ENCODE data around the gene TBXA2R. TPM values are rescaled to one million over a fixed set of nuclear protein-coding genes. Genes with fewer than 3 reads are reported as not detected.
A peak's percentile ranks its signal among the peaks of the same experiment; 100 is the strongest.
"Not testable (repeated sequence)": the region's sequence is repeated elsewhere in the genome, so short reads cannot be mapped to it uniquely, and the experiment has no call there.

The TBXA2R gene
- polyA plus RNA-seq, 1 donor (not counting 4 experiments of a cell fraction or from before 2014, with no cell fraction given): not detected

GRCh38 chr19:3572132-3572854 is 34.4 kb downstream of the TBXA2R start:
- no peak for TF ChIP-seq CTCF (optimal IDR thresholded peaks at IDR 0.05 in 1 of 3, IDR thresholded peaks at IDR 0.05 in 1 of 3, conservative IDR thresholded peaks at IDR 0.05 in 1 of 3; ENCODE audit: extremely low read depth in 1 of 3, insufficient read depth in 2 of 3, low read length in 3 of 3)
- no peak for TF ChIP-seq EZH2 (IDR thresholded peaks at IDR 0.05; ENCODE audit: low read length)
- Histone ChIP-seq H3K9ac (ENCODE audit: control insufficient read depth, extremely low read depth, insufficient read depth, low read length) (peak overlapping the region; percentile 54), H3K27ac (ENCODE audit: control insufficient read depth, insufficient read depth, low read length) (no peak overlapping the region), H3K4me2 (ENCODE audit: control insufficient read depth, extremely low read depth, insufficient read depth, low read depth, low read length) (peak overlapping the region; percentile 83), H3K4me3 (ENCODE audit: control insufficient read depth in 2 of 3, extremely low read depth in 1 of 3, insufficient read depth in 2 of 3, low read depth in 1 of 3, low read length in 3 of 3) (peak overlapping the region; percentile 44 to 97 (median 61)), H3K36me3 (ENCODE audit: control insufficient read depth in 2 of 2, extremely low read depth in 1 of 2, insufficient read depth in 2 of 2, low read length in 2 of 2) (peaks cover 2 to 3% of the 10 kb centered on the region in 2 experiments), H4K20me1 (ENCODE audit: control insufficient read depth, extremely low read depth, insufficient read depth, low read length) (no peaks in the 10 kb centered on the region), H3K9me3 (ENCODE audit: control insufficient read depth, low read depth, low read length) (no peaks in the 10 kb centered on the region), H3K9me1 (ENCODE audit: control insufficient read depth, extremely low read depth, insufficient read depth, low read length) (no peaks in the 10 kb centered on the region), H2AFZ (ENCODE audit: control insufficient read depth, low read length) (peak overlapping the region; percentile 88), H3K4me1 (ENCODE audit: control insufficient read depth, extremely low read depth, insufficient read depth, low read length) (peaks cover 22% of the 10 kb centered on the region), H3K79me2 (ENCODE audit: control insufficient read depth, insufficient read depth, low read length) (no peaks in the 10 kb centered on the region), H3K27me3 (ENCODE audit: control insufficient read depth, extremely low read depth, insufficient read depth, low read length) (no peaks in the 10 kb centered on the region)
- peak; percentile 99 for DNase-seq (ENCODE audit: low read depth, low spot score)
- dilution Hi-C loops (cut with MboI; ENCODE audit: extremely low pct_ligation_motif_present, low sequenced_read_pairs): no loop called here
- peak; percentile 97 for FAIRE-seq

- Histone ChIP-seq H4K20me1 (ENCODE audit: control insufficient read depth, extremely low read depth, insufficient read depth, low read length) (no peaks in the 10 kb centered on the region), H3K9me3 (ENCODE audit: control insufficient read depth, low read depth, low read length) (no peaks in the 10 kb centered on the region), H3K4me3 (ENCODE audit: control insufficient read depth in 2 of 3, extremely low read depth in 1 of 3, insufficient read depth in 2 of 3, low read depth in 1 of 3, low read length in 3 of 3) (no peak overlapping the region), H3K79me2 (ENCODE audit: control insufficient read depth, insufficient read depth, low read length) (no peaks in the 10 kb centered on the region), H3K9ac (ENCODE audit: control insufficient read depth, extremely low read depth, insufficient read depth, low read length) (no peak overlapping the region), H3K27me3 (ENCODE audit: control insufficient read depth, extremely low read depth, insufficient read depth, low read length) (no peaks in the 10 kb centered on the region), H3K27ac (ENCODE audit: control insufficient read depth, insufficient read depth, low read length) (no peak overlapping the region), H2AFZ (ENCODE audit: control insufficient read depth, low read length) (no peak overlapping the region), H3K4me1 (ENCODE audit: control insufficient read depth, extremely low read depth, insufficient read depth, low read length) (peaks cover 12% of the 10 kb centered on the region), H3K9me1 (ENCODE audit: control insufficient read depth, extremely low read depth, insufficient read depth, low read length) (no peaks in the 10 kb centered on the region), H3K36me3 (ENCODE audit: control insufficient read depth in 2 of 2, extremely low read depth in 1 of 2, insufficient read depth in 2 of 2, low read length in 2 of 2) (peaks cover 2 to 3% of the 10 kb centered on the region in 2 experiments), H3K4me2 (ENCODE audit: control insufficient read depth, extremely low read depth, insufficient read depth, low read depth, low read length) (no peak overlapping the region)
- FAIRE-seq (no peak), DNase-seq (ENCODE audit: low read depth, low spot score) (no peak)
- no peak for TF ChIP-seq CTCF (optimal IDR thresholded peaks at IDR 0.05 in 1 of 3, IDR thresholded peaks at IDR 0.05 in 1 of 3, conservative IDR thresholded peaks at IDR 0.05 in 1 of 3; ENCODE audit: extremely low read depth in 1 of 3, insufficient read depth in 2 of 3, low read length in 3 of 3)
- no peak for TF ChIP-seq EZH2 (IDR thresholded peaks at IDR 0.05; ENCODE audit: low read length)
- dilution Hi-C loops (cut with MboI; ENCODE audit: extremely low pct_ligation_motif_present, low sequenced_read_pairs): no loop called here
Observed at GRCh38 chr19:3570606-3571011, 36.1 kb downstream of the TBXA2R start.

- H3K79me2 ChIP-seq (ENCODE audit: control insufficient read depth, insufficient read depth, low read length); H3K27me3 ChIP-seq (ENCODE audit: control insufficient read depth, extremely low read depth, insufficient read depth, low read length); H3K4me2 ChIP-seq (ENCODE audit: control insufficient read depth, extremely low read depth, insufficient read depth, low read depth, low read length); H3K4me3 ChIP-seq (ENCODE audit: control insufficient read depth in 2 of 3, extremely low read depth in 1 of 3, insufficient read depth in 2 of 3, low read depth in 1 of 3, low read length in 3 of 3); H3K9me3 ChIP-seq (ENCODE audit: control insufficient read depth, low read depth, low read length); H2AFZ ChIP-seq (ENCODE audit: control insufficient read depth, low read length); FAIRE-seq; DNase-seq (ENCODE audit: low read depth, low spot score); H4K20me1 ChIP-seq (ENCODE audit: control insufficient read depth, extremely low read depth, insufficient read depth, low read length); H3K27ac ChIP-seq (ENCODE audit: control insufficient read depth, insufficient read depth, low read length); dilution Hi-C loops (cut with MboI; ENCODE audit: extremely low pct_ligation_motif_present, low sequenced_read_pairs); H3K36me3 ChIP-seq (ENCODE audit: control insufficient read depth in 2 of 2, extremely low read depth in 1 of 2, insufficient read depth in 2 of 2, low read length in 2 of 2); H3K9me1 ChIP-seq (ENCODE audit: control insufficient read depth, extremely low read depth, insufficient read depth, low read length); H3K9ac ChIP-seq (ENCODE audit: control insufficient read depth, extremely low read depth, insufficient read depth, low read length): not testable (repeated sequence)
- H3K4me1 ChIP-seq (ENCODE audit: control insufficient read depth, extremely low read depth, insufficient read depth, low read length): peaks cover 12% of the 10 kb centered on the region
Observed at GRCh38 chr19:3570042-3570441, 36.6 kb downstream of the TBXA2R start.

Data from keratinocyte (primary cell).